Measurements from ENCODE around the gene RNH1.

DNA sequence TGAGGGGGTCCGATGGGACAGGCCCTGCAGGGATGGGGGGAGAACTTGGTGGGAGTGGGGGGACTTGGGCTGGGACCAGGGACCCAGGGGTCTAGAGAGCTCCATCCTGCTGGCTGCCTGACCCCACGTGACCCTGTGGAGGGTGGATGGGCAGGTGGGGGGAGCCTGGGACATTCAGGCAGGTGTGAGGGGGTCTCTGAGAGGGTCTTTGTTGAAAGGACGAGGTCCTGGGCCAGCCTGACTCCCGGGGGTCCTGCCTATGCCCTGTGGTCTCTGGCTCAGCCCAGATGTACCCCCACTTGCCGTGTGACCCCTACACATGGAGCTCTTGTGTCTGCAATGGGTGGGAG lies 37.8 kb upstream of the RNH1 start:
- TF ChIP-seq, protein P1, sequence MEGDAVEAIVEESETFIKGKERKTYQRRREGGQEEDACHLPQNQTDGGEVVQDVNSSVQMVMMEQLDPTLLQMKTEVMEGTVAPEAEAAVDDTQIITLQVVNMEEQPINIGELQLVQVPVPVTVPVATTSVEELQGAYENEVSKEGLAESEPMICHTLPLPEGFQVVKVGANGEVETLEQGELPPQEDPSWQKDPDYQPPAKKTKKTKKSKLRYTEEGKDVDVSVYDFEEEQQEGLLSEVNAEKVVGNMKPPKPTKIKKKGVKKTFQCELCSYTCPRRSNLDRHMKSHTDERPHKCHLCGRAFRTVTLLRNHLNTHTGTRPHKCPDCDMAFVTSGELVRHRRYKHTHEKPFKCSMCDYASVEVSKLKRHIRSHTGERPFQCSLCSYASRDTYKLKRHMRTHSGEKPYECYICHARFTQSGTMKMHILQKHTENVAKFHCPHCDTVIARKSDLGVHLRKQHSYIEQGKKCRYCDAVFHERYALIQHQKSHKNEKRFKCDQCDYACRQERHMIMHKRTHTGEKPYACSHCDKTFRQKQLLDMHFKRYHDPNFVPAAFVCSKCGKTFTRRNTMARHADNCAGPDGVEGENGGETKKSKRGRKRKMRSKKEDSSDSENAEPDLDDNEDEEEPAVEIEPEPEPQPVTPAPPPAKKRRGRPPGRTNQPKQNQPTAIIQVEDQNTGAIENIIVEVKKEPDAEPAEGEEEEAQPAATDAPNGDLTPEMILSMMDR (conservative IDR thresholded peaks at IDR 0.05 in 1 of 2, IDR thresholded peaks at IDR 0.05 in 1 of 2; ENCODE audit: extremely low read depth in 1 of 2, insufficient read depth in 1 of 2, low read depth in 1 of 2, low read length in 2 of 2) = no peak
- TF ChIP-seq EZH2 (IDR thresholded peaks at IDR 0.05; ENCODE audit: borderline replicate concordance, low read length) = no peak
